ENCODE measurements around the gene RBFOX1. TPM values are rescaled to one million over a fixed set of nuclear protein-coding genes. Genes with fewer than 3 reads are reported as not detected.

The RBFOX1 gene
- total RNA-seq, 4 donors from 2014 or later: 0.08 to 0.32 TPM; not detected in 2

DNA sequence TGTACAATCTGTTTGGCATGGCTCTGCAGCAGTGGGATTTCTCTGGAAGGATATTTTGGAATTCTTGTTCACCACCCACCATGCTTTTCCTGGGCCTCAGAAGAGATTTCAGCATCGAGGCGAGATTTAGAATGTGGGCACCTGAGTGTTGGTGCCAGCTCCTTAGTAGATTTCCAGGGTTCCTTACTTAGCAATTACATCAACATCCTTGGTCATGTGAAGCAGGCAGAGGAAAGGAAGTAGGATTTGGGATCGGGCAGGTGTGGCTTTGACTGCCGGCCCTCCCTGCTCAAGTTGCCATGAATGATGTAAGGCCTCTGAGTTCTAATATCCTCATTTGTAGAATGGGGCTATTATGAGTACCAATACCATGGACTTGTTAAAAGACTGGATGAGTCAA lies 13.1 kb upstream of the RBFOX1 start:
- Histone ChIP-seq H3K4me3 (no peak overlapping the region), H3K36me3 (no peaks in the 10 kb centered on the region), H3K4me1 (no peaks in the 10 kb centered on the region), H3K27me3 (no peaks in the 10 kb centered on the region), H3K27ac (no peak overlapping the region), H3K9me3 (no peaks in the 10 kb centered on the region)
- TF ChIP-seq POLR2A (IDR thresholded peaks at IDR 0.05) (no peak), EP300 (IDR thresholded peaks at IDR 0.05) (no peak), POLR2AphosphoS5 (IDR thresholded peaks at IDR 0.05) (no peak)
- TF ChIP-seq, protein P1, sequence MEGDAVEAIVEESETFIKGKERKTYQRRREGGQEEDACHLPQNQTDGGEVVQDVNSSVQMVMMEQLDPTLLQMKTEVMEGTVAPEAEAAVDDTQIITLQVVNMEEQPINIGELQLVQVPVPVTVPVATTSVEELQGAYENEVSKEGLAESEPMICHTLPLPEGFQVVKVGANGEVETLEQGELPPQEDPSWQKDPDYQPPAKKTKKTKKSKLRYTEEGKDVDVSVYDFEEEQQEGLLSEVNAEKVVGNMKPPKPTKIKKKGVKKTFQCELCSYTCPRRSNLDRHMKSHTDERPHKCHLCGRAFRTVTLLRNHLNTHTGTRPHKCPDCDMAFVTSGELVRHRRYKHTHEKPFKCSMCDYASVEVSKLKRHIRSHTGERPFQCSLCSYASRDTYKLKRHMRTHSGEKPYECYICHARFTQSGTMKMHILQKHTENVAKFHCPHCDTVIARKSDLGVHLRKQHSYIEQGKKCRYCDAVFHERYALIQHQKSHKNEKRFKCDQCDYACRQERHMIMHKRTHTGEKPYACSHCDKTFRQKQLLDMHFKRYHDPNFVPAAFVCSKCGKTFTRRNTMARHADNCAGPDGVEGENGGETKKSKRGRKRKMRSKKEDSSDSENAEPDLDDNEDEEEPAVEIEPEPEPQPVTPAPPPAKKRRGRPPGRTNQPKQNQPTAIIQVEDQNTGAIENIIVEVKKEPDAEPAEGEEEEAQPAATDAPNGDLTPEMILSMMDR (IDR thresholded peaks at IDR 0.05): no peak
- DNase-seq (ENCODE audit: low spot score in 2 of 2): no peak
- 70% methylated on average over 4 of the region's 4 CpGs for WGBS

DNA sequence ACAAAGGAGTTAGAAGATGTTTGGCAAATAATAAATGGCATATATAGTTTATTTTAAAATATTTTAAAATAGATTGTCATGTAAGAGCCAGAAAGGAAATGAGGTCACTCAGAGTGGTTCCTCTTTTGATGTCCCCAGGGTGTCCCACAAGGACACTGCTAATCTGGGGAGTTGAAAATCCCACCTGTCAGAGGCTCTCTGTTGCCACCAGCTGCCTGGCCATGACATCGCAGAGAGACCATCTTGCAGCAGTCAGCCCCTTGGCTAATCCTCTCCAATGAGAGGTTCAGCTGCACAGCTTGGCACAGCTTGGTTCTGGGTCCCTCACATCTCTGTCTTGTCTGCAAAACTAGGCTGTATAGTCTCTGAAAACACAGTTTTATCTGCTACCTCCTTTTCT lies 11.0 kb upstream of the RBFOX1 start:
- H3K4me1 ChIP-seq: no peaks in the 10 kb centered on the region
- no peaks in the 10 kb centered on the region for H3K27me3 ChIP-seq
- no peaks in the 10 kb centered on the region for H3K9me3 ChIP-seq
- 50% methylated on average over 1 of the region's 1 CpG for WGBS
- no peak for DNase-seq (ENCODE audit: low spot score in 2 of 2)
- no peak overlapping the region for H3K27ac ChIP-seq
- TF ChIP-seq POLR2AphosphoS5 (IDR thresholded peaks at IDR 0.05): no peak
- no peak for TF ChIP-seq EP300 (IDR thresholded peaks at IDR 0.05)
- TF ChIP-seq, protein P1 (IDR thresholded peaks at IDR 0.05): no peak
- TF ChIP-seq POLR2A (IDR thresholded peaks at IDR 0.05): no peak
- no peaks in the 10 kb centered on the region for H3K36me3 ChIP-seq
- H3K4me3 ChIP-seq: no peak overlapping the region

DNA sequence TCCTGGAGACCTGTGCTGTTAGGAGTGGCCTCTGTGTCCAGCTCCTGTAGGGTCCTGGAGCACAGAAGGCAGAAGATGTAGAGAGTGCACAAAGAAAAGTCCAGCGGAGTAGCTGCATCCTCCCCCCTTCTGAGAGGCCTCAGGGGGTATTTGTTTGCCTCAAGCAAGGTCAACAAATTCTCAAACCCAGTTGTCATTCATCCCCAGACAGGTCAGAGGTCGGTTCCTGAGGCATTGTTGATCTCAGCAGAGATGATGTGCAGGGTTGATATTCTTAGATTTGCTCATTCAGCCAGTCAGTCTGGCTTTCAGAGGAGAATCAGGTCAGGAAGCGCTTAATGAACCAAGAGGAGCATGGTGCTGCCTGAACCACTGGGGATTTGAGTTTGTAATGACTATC lies 8.3 kb upstream of the RBFOX1 start:
- Histone ChIP-seq H3K36me3 (no peaks in the 10 kb centered on the region), H3K4me1 (no peaks in the 10 kb centered on the region), H3K27me3 (no peaks in the 10 kb centered on the region), H3K4me3 (no peak overlapping the region), H3K27ac (no peak overlapping the region), H3K9me3 (no peaks in the 10 kb centered on the region)
- DNase-seq (ENCODE audit: low spot score in 2 of 2): no peak
- 63% methylated on average over 3 of the region's 3 CpGs for WGBS
- TF ChIP-seq, protein P1 (IDR thresholded peaks at IDR 0.05): no peak
- no peak for TF ChIP-seq POLR2A (IDR thresholded peaks at IDR 0.05)
- TF ChIP-seq EP300 (IDR thresholded peaks at IDR 0.05): no peak
- no peak for TF ChIP-seq POLR2AphosphoS5 (IDR thresholded peaks at IDR 0.05)

DNA sequence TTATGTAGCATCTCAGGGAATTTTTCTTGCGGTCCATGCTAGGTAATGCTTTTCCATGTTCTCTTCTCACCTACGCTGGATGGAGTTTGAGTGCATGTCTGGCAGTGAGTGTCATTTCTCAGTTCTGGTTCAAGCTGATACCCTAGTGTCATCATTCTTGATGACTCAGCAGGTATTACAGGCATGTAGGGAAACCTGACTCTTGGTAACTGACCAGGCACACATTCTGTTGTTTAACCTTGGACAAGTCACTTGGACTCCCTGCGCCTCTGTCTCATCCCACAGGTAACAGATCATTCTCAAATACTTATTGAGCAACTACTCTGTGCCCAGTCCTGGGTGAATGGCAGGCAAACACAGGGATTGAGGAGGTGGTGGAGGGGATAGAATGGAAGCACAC lies 6.8 kb upstream of the RBFOX1 start:
- no peaks in the 10 kb centered on the region for H3K9me3 ChIP-seq
- no peak overlapping the region for H3K27ac ChIP-seq
- no peaks in the 10 kb centered on the region for H3K36me3 ChIP-seq
- no peak overlapping the region for H3K4me3 ChIP-seq
- no peak for TF ChIP-seq POLR2AphosphoS5 (IDR thresholded peaks at IDR 0.05)
- no peak for TF ChIP-seq EP300 (IDR thresholded peaks at IDR 0.05)
- TF ChIP-seq POLR2A (IDR thresholded peaks at IDR 0.05): no peak
- TF ChIP-seq, protein P1 (IDR thresholded peaks at IDR 0.05): no peak
- WGBS: 100% methylated on average over 3 of the region's 3 CpGs
- H3K4me1 ChIP-seq: no peaks in the 10 kb centered on the region
- H3K27me3 ChIP-seq: no peaks in the 10 kb centered on the region
- no peak for DNase-seq (ENCODE audit: low spot score in 2 of 2)

DNA sequence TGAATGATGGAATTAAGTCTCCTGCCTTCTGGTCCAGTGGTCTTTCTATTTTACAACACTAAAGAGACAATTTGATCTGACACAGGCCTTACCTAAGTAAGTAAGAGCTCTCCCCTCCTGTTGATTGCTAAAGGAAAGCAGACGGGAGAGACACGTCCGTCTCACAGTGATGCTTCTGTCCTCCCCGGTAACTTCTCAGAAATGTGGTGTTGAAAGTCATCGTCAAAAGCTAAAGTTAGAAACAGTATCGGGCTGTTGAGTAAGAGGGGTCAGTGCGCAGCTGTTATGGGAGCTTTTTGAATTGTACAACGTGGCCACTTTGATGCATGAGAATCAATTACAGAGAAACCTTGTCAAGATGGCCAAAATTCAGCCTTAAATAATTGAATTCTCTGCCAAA lies 1.9 kb upstream of the RBFOX1 start:
- WGBS: 78% methylated on average over 8 of the region's 8 CpGs
- Histone ChIP-seq H3K27ac (no peak overlapping the region), H3K4me3 (no peak overlapping the region), H3K36me3 (no peaks in the 10 kb centered on the region), H3K9me3 (no peaks in the 10 kb centered on the region), H3K4me1 (no peaks in the 10 kb centered on the region), H3K27me3 (no peaks in the 10 kb centered on the region)
- DNase-seq (ENCODE audit: low spot score in 2 of 2): no peak
- TF ChIP-seq, protein P1 (IDR thresholded peaks at IDR 0.05): no peak
- TF ChIP-seq POLR2A (IDR thresholded peaks at IDR 0.05): no peak
- no peak for TF ChIP-seq POLR2AphosphoS5 (IDR thresholded peaks at IDR 0.05)
- TF ChIP-seq EP300 (IDR thresholded peaks at IDR 0.05): no peak
